CD4-positive, alpha-beta memory T cell (primary cell): ENCODE results near the gene ABCC9. TPM values are rescaled to one million over a fixed set of nuclear protein-coding genes. Genes with fewer than 3 reads are reported as not detected.

Source experiments
- CTCF ChIA-PET: fragments of 350-600 bp; sonication (Branson Sonifier 250); formaldehyde crosslinking; loops from one replicate; lab custom pipeline; 2021; ENCODE audit warnings: inconsistent platforms; ENCODE audit not compliant: partially characterized antibody; lab: Charles Lee
- POLR2A ChIA-PET: fragments of 350-600 bp; sonication (Branson Sonifier 250); formaldehyde crosslinking; loops from one replicate; lab custom pipeline; 2021; ENCODE audit not compliant: partially characterized antibody; lab: Charles Lee
- DNase-seq, 5 donors: peaks; one replicate each; pipeline versions ENCODE4 v3.0.0 to v3.0.0-alpha.2; 2020 to 2022; ENCODE audit warnings: mixed read lengths in 1 of 5
- H3K27ac ChIP-seq: one replicate; pipeline ENCODE4 v1.7.0; 2013; ENCODE audit warnings: low read depth, low read length
- H3K27me3 ChIP-seq: 2 replicates; pipeline ENCODE4 v1.7.0; 2013; ENCODE audit warnings: mild to moderate bottlenecking, low read length, moderate library complexity; ENCODE audit not compliant: insufficient read depth
- H3K36me3 ChIP-seq: 2 replicates; pipeline ENCODE4 v1.7.0; 2013; ENCODE audit warnings: mild to moderate bottlenecking, low read length, moderate library complexity; ENCODE audit not compliant: insufficient read depth
- H3K4me1 ChIP-seq: 2 replicates; pipeline ENCODE4 v1.7.0; 2013; ENCODE audit warnings: mild to moderate bottlenecking, low read length, moderate library complexity; ENCODE audit not compliant: insufficient read depth
- H3K4me3 ChIP-seq, 2 donors: one replicate each; pipeline ENCODE4 v1.7.0; 2013; ENCODE audit warnings: low read length in 2 of 2, mild to moderate bottlenecking in 1 of 2
- H3K9me3 ChIP-seq, 2 donors: one replicate each; pipeline ENCODE4 v1.7.0; 2013; ENCODE audit warnings: low read length in 2 of 2, control low read depth in 1 of 2; ENCODE audit not compliant: control insufficient read depth in 1 of 2
- H3K27ac Mint-ChIP-seq, 7 donors: one replicate each; pipeline ENCODE4 v1.8.0; 2020 to 2021; ENCODE audit warnings: mixed read lengths in 7 of 7, mild to moderate bottlenecking in 6 of 7, inconsistent platforms in 3 of 7, moderate library complexity in 3 of 7
- H3K27me3 Mint-ChIP-seq, 2 donors: one replicate each; pipeline ENCODE4 v1.8.0; 2020 to 2021; ENCODE audit warnings: mixed read lengths in 2 of 2
- H3K36me3 Mint-ChIP-seq, 2 donors: one replicate each; pipeline ENCODE4 v1.8.0; 2020 to 2021; ENCODE audit warnings: mixed read lengths in 2 of 2, inconsistent platforms in 1 of 2, mild to moderate bottlenecking in 1 of 2
- H3K4me1 Mint-ChIP-seq, 4 donors: one replicate each; pipeline ENCODE4 v1.8.0; 2020 to 2021; ENCODE audit warnings: mixed read lengths in 4 of 4, mild to moderate bottlenecking in 1 of 4
- H3K4me3 Mint-ChIP-seq, 8 donors: one replicate each; pipeline ENCODE4 v1.8.0; 2020 to 2021; ENCODE audit warnings: mixed read lengths in 8 of 8, mild to moderate bottlenecking in 7 of 8, moderate library complexity in 6 of 8, inconsistent platforms in 3 of 8
- H3K9me3 Mint-ChIP-seq, 8 donors: one replicate each; pipeline ENCODE4 v1.8.0; 2020 to 2021; ENCODE audit warnings: mixed read lengths in 8 of 8, mild to moderate bottlenecking in 5 of 8, inconsistent platforms in 3 of 8, moderate library complexity in 1 of 8
- intact Hi-C: fragments of 100-400 bp; cut with micrococcal nuclease; formaldehyde crosslinking; loops from one replicate; pipeline ENCODE4 v1.15.1; 2023
- polyA plus RNA-seq, 2 donors: library from polyadenylated mRNA; unstranded; fragments of 300-500 nt; fragmentation: Illumina TruSeq; gene quantifications; one replicate each; pipeline ENCODE4 v1.2.3, GENCODE V29; 2021
- total RNA-seq, 2 experiments: library from RNA; stranded (reverse); gene quantifications; one replicate each; pipeline ENCODE4 v1.2.3, GENCODE V29; 2021

The ABCC9 gene
- total and polyA plus RNA-seq, 4 experiments from 2014 or later: not detected

- POLR2A ChIA-PET: no interaction called here
- H3K4me1 ChIP-seq: no peaks in the 10 kb centered on the region
- CTCF ChIA-PET: no interaction called here
- H3K4me3 Mint-ChIP-seq: no peak overlapping the region
- no peak overlapping the region for H3K27ac ChIP-seq
- no peaks in the 10 kb centered on the region for H3K4me1 Mint-ChIP-seq
- H3K27ac Mint-ChIP-seq: no peak overlapping the region
- intact Hi-C loops: no loop called here
- H3K9me3 Mint-ChIP-seq: peaks cover 0 to 4% (median 0%) of the 10 kb centered on the region in 8 donors
- DNase-seq: no peak
- H3K27me3 ChIP-seq: peaks cover 6% of the 10 kb centered on the region
- no peaks in the 10 kb centered on the region for H3K9me3 ChIP-seq
- no peak overlapping the region for H3K4me3 ChIP-seq
- H3K36me3 Mint-ChIP-seq: no peaks in the 10 kb centered on the region
- no peaks in the 10 kb centered on the region for H3K36me3 ChIP-seq
- peaks cover 18 to 22% of the 10 kb centered on the region in 2 donors for H3K27me3 Mint-ChIP-seq
Observed at GRCh38 chr12:21780786-21781185, 160.4 kb downstream of the ABCC9 start.

- no peaks in the 10 kb centered on the region for H3K36me3 ChIP-seq
- H3K9me3 Mint-ChIP-seq: peaks cover 0 to 2% (median 0%) of the 10 kb centered on the region in 8 donors
- no peaks in the 10 kb centered on the region for H3K9me3 ChIP-seq
- peaks cover 13% of the 10 kb centered on the region for H3K4me1 ChIP-seq
- H3K4me1 Mint-ChIP-seq: peaks cover 7 to 19% (median 12%) of the 10 kb centered on the region in 4 donors
- no peak overlapping the region for H3K27ac ChIP-seq
- DNase-seq: no peak
- H3K27me3 ChIP-seq: peaks cover 15% of the 10 kb centered on the region
- no peak overlapping the region for H3K27ac Mint-ChIP-seq
- POLR2A ChIA-PET: no interaction called here
- CTCF ChIA-PET: no interaction called here
- intact Hi-C loops: no loop called here
- H3K36me3 Mint-ChIP-seq: no peaks in the 10 kb centered on the region
- no peak overlapping the region for H3K4me3 ChIP-seq
- H3K27me3 Mint-ChIP-seq: peaks cover 32 to 39% of the 10 kb centered on the region in 2 donors
- H3K4me3 Mint-ChIP-seq: no peak overlapping the region
Observed at GRCh38 chr12:21776175-21776574, 165.1 kb downstream of the ABCC9 start.

GRCh38 chr12:21775133-21775820 lies 165.9 kb downstream of the ABCC9 start:
- Histone ChIP-seq H3K27ac (no peak overlapping the region), H3K27me3 (peaks cover 18% of the 10 kb centered on the region), H3K4me3 (no peak overlapping the region), H3K36me3 (no peaks in the 10 kb centered on the region), H3K4me1 (peaks cover 13% of the 10 kb centered on the region), H3K9me3 (no peaks in the 10 kb centered on the region)
- no peak for DNase-seq
- no peak overlapping the region for H3K27ac Mint-ChIP-seq
- POLR2A ChIA-PET: no interaction called here
- H3K4me3 Mint-ChIP-seq: peak overlapping the region in 7 of 8 donors; percentile 51 to 79 (median 71)
- H3K27me3 Mint-ChIP-seq: peaks cover 32 to 37% of the 10 kb centered on the region in 2 donors
- CTCF ChIA-PET: no interaction called here
- peaks cover 0 to 2% (median 0%) of the 10 kb centered on the region in 8 donors for H3K9me3 Mint-ChIP-seq
- H3K4me1 Mint-ChIP-seq: peaks cover 7 to 19% (median 12%) of the 10 kb centered on the region in 4 donors
- intact Hi-C loops: no loop called here
- H3K36me3 Mint-ChIP-seq: no peaks in the 10 kb centered on the region

- CTCF ChIA-PET: no interaction called here
- Histone ChIP-seq H3K9me3 (no peaks in the 10 kb centered on the region), H3K27me3 (peaks cover 18% of the 10 kb centered on the region), H3K36me3 (no peaks in the 10 kb centered on the region), H3K4me3 (no peak within 1 kb of the TSS), H3K4me1 (peaks cover 13% of the 10 kb centered on the region), H3K27ac (no peak within 1 kb of the TSS)
- intact Hi-C loops: no loop called here
- POLR2A ChIA-PET: no interaction called here
- Mint-ChIP-seq H3K36me3 (no peaks in the 10 kb centered on the region), H3K27ac (peak within 1 kb of the TSS in 1 of 7 donors; percentile 6), H3K4me3 (peak within 1 kb of the TSS; percentile 11 to 79 (median 72)), H3K9me3 (peaks cover 0 to 2% (median 0%) of the 10 kb centered on the region in 8 donors), H3K4me1 (peaks cover 7 to 19% (median 12%) of the 10 kb centered on the region in 4 donors), H3K27me3 (peaks cover 32 to 37% of the 10 kb centered on the region in 2 donors)
- peak in 1 of 5 donors; percentile 1 for DNase-seq
Observed at GRCh38 chr12:21774358-21775132, 166.7 kb downstream of the ABCC9 start, which contains the start of gene KCNJ8. KCNJ8 (minus strand) TSS chr12:21774706; CDS start chr12:21773616, 1,090 bp downstream.

GRCh38 chr12:21773806-21774205 lies 167.4 kb downstream of the ABCC9 start:
- Histone ChIP-seq H3K36me3 (no peaks in the 10 kb centered on the region), H3K4me1 (peaks cover 13% of the 10 kb centered on the region), H3K27ac (no peak overlapping the region), H3K4me3 (no peak overlapping the region), H3K27me3 (peaks cover 18% of the 10 kb centered on the region), H3K9me3 (no peaks in the 10 kb centered on the region)
- POLR2A ChIA-PET: no interaction called here
- H3K27ac Mint-ChIP-seq: no peak overlapping the region
- H3K27me3 Mint-ChIP-seq: peaks cover 32 to 35% of the 10 kb centered on the region in 2 donors
- DNase-seq: no peak
- peaks cover 7 to 19% (median 12%) of the 10 kb centered on the region in 4 donors for H3K4me1 Mint-ChIP-seq
- H3K4me3 Mint-ChIP-seq: peak overlapping the region in 6 of 8 donors; percentile 4 to 78 (median 56)
- intact Hi-C loops: no loop called here
- CTCF ChIA-PET: no interaction called here
- H3K9me3 Mint-ChIP-seq: peaks cover 0 to 2% (median 0%) of the 10 kb centered on the region in 8 donors
- H3K36me3 Mint-ChIP-seq: no peaks in the 10 kb centered on the region

GRCh38 chr12:21773263-21773741 lies 167.9 kb downstream of the ABCC9 start:
- no peak overlapping the region for H3K4me3 ChIP-seq
- ChIA-PET CTCF (no interaction called here), POLR2A (no interaction called here)
- H3K27me3 ChIP-seq: peaks cover 18% of the 10 kb centered on the region
- intact Hi-C loops: no loop called here
- H3K9me3 ChIP-seq: no peaks in the 10 kb centered on the region
- no peak overlapping the region for H3K27ac ChIP-seq
- H3K36me3 ChIP-seq: no peaks in the 10 kb centered on the region
- H3K4me1 Mint-ChIP-seq: peaks cover 7 to 19% (median 12%) of the 10 kb centered on the region in 4 donors
- peaks cover 13% of the 10 kb centered on the region for H3K4me1 ChIP-seq
- peak overlapping the region in 1 of 7 donors; percentile 6 for H3K27ac Mint-ChIP-seq
- peaks cover 0 to 2% (median 0%) of the 10 kb centered on the region in 8 donors for H3K9me3 Mint-ChIP-seq
- H3K27me3 Mint-ChIP-seq: peaks cover 32 to 35% of the 10 kb centered on the region in 2 donors
- peak overlapping the region in 7 of 8 donors; percentile 4 to 78 (median 63) for H3K4me3 Mint-ChIP-seq
- no peaks in the 10 kb centered on the region for H3K36me3 Mint-ChIP-seq
- DNase-seq: no peak

- Mint-ChIP-seq H3K9me3 (peaks cover 0 to 2% (median 0%) of the 10 kb centered on the region in 8 donors), H3K27ac (no peak overlapping the region), H3K4me3 (no peak overlapping the region), H3K36me3 (no peaks in the 10 kb centered on the region), H3K4me1 (peaks cover 7 to 19% (median 12%) of the 10 kb centered on the region in 4 donors), H3K27me3 (peaks cover 18 to 22% of the 10 kb centered on the region in 2 donors)
- intact Hi-C loops: no loop called here
- Histone ChIP-seq H3K4me1 (peaks cover 13% of the 10 kb centered on the region), H3K9me3 (no peaks in the 10 kb centered on the region), H3K27me3 (peaks cover 13% of the 10 kb centered on the region), H3K36me3 (no peaks in the 10 kb centered on the region), H3K27ac (no peak overlapping the region), H3K4me3 (no peak overlapping the region)
- ChIA-PET POLR2A (no interaction called here), CTCF (no interaction called here)
- no peak for DNase-seq
Observed at GRCh38 chr12:21771311-21771710, 169.9 kb downstream of the ABCC9 start.
